Esophagus muscularis mucosa (tissue), 3 donors: ENCODE data around the gene FLT4.
"Not testable (repeated sequence)": the region's sequence is repeated elsewhere in the genome, so short reads cannot be mapped to it uniquely, and the experiment has no call there.

Source experiments
- POLR2AphosphoS5 ChIP-seq, 2 donors: sonication (generic); formaldehyde crosslinking; IDR thresholded peaks; one replicate each; pipeline ENCODE4 v1.6.1; 2017; ENCODE audit warnings: antibody characterized with exemption in 2 of 2
- TF ChIP-seq, protein P1 (sequence below), 3 experiments: fragments of 200-600 bp in 2 of 3; fragments of 450-650 bp in 1 of 3; sonication (generic) in 2 of 3; IDR thresholded peaks; one replicate each; pipeline ENCODE4 v1.5.1; 2017 to 2019; ENCODE audit warnings: antibody characterized with exemption in 3 of 3, mild to moderate bottlenecking in 2 of 3, moderate library complexity in 1 of 3

DNA sequence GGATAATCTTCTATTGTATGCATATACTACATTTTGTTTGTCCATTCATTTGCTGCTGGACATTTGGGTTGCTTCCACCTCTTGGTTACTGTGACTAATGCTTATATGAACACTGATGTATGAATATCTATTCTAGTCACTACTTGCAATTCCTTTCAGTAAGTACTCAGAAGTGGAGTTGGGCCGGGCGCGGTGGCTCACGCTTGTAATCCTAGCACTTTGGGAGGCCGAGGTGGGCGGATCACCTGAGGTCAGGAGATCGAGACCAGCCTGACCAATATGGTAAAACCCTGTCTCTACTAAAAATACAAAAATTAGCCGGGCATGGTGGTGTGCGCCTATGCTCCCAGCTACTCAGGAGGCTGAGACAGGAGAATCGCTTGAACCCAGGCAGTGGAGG lies 28.9 kb upstream of the FLT4 start:
- TF ChIP-seq, protein P1, sequence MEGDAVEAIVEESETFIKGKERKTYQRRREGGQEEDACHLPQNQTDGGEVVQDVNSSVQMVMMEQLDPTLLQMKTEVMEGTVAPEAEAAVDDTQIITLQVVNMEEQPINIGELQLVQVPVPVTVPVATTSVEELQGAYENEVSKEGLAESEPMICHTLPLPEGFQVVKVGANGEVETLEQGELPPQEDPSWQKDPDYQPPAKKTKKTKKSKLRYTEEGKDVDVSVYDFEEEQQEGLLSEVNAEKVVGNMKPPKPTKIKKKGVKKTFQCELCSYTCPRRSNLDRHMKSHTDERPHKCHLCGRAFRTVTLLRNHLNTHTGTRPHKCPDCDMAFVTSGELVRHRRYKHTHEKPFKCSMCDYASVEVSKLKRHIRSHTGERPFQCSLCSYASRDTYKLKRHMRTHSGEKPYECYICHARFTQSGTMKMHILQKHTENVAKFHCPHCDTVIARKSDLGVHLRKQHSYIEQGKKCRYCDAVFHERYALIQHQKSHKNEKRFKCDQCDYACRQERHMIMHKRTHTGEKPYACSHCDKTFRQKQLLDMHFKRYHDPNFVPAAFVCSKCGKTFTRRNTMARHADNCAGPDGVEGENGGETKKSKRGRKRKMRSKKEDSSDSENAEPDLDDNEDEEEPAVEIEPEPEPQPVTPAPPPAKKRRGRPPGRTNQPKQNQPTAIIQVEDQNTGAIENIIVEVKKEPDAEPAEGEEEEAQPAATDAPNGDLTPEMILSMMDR (IDR thresholded peaks at IDR 0.05): not testable (repeated sequence)
- not testable (repeated sequence) for TF ChIP-seq POLR2AphosphoS5 (IDR thresholded peaks at IDR 0.05)
